ENCODE data around the gene SEPTIN6. TPM values are rescaled to one million over a fixed set of nuclear protein-coding genes. Genes with fewer than 3 reads are reported as not detected.
"Not testable (repeated sequence)": the region's sequence is repeated elsewhere in the genome, so short reads cannot be mapped to it uniquely, and the experiment has no call there.

The SEPTIN6 gene
- total RNA-seq, 1 donor from 2014 or later, result 29.1 TPM

DNA sequence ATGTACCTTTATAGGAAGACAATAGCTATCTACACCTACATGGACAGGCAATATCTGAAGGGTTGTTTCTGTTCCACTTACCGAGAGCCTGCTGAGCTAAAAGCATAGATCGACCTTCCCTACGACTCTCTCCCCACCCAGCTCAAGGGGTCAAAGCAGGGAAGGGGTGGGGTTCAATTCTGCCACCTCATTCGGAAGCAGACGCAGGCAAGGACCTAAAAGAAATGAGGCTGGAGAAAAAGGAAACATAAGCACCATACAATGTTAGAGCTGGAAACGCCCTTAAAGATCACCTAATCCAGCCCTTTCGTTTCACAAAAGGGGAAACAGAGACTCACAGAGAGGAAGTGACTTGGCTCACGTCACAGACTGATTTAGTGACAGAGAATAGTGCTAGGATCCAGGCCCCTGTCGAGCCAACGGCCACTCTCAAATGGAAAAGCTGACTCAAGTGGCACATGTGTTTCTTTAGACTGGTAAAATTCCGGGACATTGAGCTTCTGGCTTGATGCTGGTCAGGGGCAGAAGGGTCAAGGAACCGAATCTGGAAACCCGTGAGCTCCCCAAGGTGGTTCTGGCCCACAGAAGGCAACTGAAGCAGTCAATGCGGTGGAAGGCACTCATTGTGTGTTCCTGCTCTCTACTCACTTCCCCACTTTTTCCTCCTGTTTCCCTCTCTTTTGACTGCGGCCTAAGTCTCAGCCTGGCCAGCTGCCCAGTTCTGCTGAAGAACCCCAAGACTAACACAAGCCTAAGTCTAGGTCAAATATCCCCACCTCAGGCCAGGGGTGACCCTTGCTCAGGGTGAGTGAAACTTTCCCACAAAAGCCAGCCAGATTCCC, 7.5 kb downstream of the SEPTIN6 start:
- Mint-ChIP-seq H3K27me3 (ENCODE audit: low read depth) (no peaks in the 10 kb centered on the region), H3K9me3 (ENCODE audit: low read depth) (no peaks in the 10 kb centered on the region), H3K27ac (ENCODE audit: unreplicated experiment) (peak overlapping the region; percentile 90), H3K36me3 (ENCODE audit: low read depth) (no peaks in the 10 kb centered on the region), H3K4me3 (ENCODE audit: unreplicated experiment) (no peak overlapping the region), H3K4me1 (ENCODE audit: low read depth) (peaks cover 31% of the 10 kb centered on the region)
- no peak for DNase-seq (ENCODE audit: low spot score)
- TF ChIP-seq, protein P1, sequence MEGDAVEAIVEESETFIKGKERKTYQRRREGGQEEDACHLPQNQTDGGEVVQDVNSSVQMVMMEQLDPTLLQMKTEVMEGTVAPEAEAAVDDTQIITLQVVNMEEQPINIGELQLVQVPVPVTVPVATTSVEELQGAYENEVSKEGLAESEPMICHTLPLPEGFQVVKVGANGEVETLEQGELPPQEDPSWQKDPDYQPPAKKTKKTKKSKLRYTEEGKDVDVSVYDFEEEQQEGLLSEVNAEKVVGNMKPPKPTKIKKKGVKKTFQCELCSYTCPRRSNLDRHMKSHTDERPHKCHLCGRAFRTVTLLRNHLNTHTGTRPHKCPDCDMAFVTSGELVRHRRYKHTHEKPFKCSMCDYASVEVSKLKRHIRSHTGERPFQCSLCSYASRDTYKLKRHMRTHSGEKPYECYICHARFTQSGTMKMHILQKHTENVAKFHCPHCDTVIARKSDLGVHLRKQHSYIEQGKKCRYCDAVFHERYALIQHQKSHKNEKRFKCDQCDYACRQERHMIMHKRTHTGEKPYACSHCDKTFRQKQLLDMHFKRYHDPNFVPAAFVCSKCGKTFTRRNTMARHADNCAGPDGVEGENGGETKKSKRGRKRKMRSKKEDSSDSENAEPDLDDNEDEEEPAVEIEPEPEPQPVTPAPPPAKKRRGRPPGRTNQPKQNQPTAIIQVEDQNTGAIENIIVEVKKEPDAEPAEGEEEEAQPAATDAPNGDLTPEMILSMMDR (IDR thresholded peaks at IDR 0.05), result no peak

DNA sequence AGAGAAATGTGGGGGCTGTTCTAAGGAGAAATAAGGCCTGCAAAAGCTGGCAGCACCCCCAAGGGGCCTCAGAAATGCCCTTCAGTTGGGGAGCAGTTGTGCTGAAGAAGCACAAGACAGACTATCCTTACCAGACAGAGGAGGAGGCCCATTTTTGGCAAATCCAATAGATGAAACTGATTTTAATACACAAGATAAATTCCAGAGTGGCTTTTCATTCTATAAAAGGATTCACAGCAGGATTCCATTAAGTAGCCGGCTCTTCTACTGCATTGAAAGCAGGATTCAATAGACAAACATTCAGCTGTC, 8.1 kb downstream of the SEPTIN6 start:
- H3K9me3 Mint-ChIP-seq (ENCODE audit: low read depth), result no peaks in the 10 kb centered on the region
- peaks cover 31% of the 10 kb centered on the region for H3K4me1 Mint-ChIP-seq (ENCODE audit: low read depth)
- H3K36me3 Mint-ChIP-seq (ENCODE audit: low read depth), result no peaks in the 10 kb centered on the region
- TF ChIP-seq, protein P1 (IDR thresholded peaks at IDR 0.05), result no peak
- H3K4me3 Mint-ChIP-seq (ENCODE audit: unreplicated experiment), result no peak overlapping the region
- peak overlapping the region; percentile 90 for H3K27ac Mint-ChIP-seq (ENCODE audit: unreplicated experiment)
- no peak for DNase-seq (ENCODE audit: low spot score)
- no peaks in the 10 kb centered on the region for H3K27me3 Mint-ChIP-seq (ENCODE audit: low read depth)

DNA sequence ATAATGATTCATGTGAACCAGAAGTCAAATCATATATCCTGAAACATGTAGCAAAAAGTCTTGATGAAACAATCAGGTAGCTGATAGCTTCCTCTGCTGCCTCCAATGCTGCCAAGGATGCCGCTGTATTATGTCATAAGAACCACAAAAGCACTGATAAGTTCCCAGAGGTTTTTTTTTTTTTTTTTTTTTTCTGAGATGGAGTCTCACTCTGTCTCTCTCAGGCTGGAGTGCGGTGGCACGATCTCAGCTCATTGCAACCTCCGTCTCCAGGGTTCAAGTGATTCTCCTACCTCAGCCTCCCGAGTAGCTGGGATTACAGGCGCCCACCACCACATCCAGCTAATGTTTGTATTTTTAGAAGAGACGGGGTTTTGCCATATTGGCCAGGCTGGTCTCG, 8.7 kb downstream of the SEPTIN6 start:
- H3K27me3 Mint-ChIP-seq (ENCODE audit: low read depth); H3K9me3 Mint-ChIP-seq (ENCODE audit: low read depth); H3K36me3 Mint-ChIP-seq (ENCODE audit: low read depth); H3K4me3 Mint-ChIP-seq (ENCODE audit: unreplicated experiment); DNase-seq (ENCODE audit: low spot score); H3K27ac Mint-ChIP-seq (ENCODE audit: unreplicated experiment): not testable (repeated sequence)
- peaks cover 31% of the 10 kb centered on the region for H3K4me1 Mint-ChIP-seq (ENCODE audit: low read depth)

DNA sequence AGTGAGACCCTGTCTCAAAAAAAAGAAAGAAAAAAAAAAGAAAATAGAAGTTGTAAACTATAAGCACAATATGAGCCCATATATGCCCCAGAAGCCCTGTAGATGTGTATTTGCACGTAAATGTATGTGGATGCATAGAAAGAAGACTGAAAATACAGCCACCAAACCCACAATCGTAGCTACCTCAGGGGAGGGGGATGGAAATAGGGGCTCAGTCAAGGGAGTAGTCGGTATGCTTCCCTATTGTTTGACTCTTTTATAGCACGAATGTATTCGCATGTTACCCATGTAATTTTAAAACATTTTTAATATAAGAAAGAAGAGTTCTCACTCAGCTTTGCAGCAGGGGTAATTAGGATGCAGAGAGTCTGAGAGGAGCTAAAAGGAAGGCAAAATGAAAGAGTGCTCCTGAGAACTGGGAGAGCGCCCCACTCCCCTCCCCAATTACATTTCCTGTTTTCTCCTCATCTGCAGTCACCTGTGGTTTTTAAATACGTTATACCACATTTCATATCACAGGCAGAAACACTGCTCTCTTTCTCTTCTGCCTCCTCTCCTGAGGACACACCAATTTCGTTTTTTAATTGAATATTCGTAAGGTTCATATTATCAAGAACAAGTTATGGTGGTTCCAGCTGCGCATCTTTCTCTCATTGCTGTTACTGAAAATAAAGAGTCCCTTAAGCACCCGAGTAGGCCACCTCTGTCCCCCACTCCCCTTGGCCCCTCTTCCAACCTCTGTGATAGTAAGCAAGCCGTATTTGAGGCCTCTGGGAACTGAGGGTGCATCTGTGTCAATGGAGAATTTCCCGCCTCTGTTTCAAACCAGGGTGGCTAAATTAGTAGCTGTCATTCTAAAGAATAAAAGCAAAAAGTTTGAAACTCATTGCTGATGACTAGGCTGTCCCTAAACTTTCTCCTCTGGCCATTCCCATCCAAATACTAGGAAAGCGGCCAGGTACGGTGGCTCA, 10.7 kb downstream of the SEPTIN6 start:
- H3K27ac Mint-ChIP-seq (ENCODE audit: unreplicated experiment), result no peak overlapping the region
- peaks cover 26% of the 10 kb centered on the region for H3K4me1 Mint-ChIP-seq (ENCODE audit: low read depth)
- H3K36me3 Mint-ChIP-seq (ENCODE audit: low read depth), result no peaks in the 10 kb centered on the region
- H3K9me3 Mint-ChIP-seq (ENCODE audit: low read depth), result no peaks in the 10 kb centered on the region
- H3K4me3 Mint-ChIP-seq (ENCODE audit: unreplicated experiment), result no peak overlapping the region
- no peak for DNase-seq (ENCODE audit: low spot score)
- no peaks in the 10 kb centered on the region for H3K27me3 Mint-ChIP-seq (ENCODE audit: low read depth)
- TF ChIP-seq, protein P1 (IDR thresholded peaks at IDR 0.05), result no peak

DNA sequence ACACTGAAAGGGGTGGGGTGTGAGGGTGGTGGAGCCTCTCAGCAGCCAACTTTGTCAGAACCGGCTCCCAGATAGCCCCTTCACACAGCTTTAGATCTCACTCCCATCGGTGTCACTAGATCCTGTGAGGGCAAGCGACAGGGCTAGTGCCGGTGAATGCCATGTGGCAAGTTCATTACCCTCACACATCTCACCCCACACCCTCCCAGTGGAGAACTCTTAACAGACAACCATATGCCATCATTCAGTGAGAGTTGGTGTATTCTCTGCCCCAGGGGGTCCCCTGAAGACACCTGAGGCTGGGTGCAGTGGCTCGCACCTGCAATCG, 15.3 kb downstream of the SEPTIN6 start:
- H3K27me3 Mint-ChIP-seq (ENCODE audit: low read depth), result no peaks in the 10 kb centered on the region
- no peak for DNase-seq (ENCODE audit: low spot score)
- H3K4me1 Mint-ChIP-seq (ENCODE audit: low read depth), result peaks cover 8% of the 10 kb centered on the region
- no peak overlapping the region for H3K4me3 Mint-ChIP-seq (ENCODE audit: unreplicated experiment)
- TF ChIP-seq, protein P1 (IDR thresholded peaks at IDR 0.05), result no peak
- H3K27ac Mint-ChIP-seq (ENCODE audit: unreplicated experiment), result no peak overlapping the region
- H3K9me3 Mint-ChIP-seq (ENCODE audit: low read depth), result no peaks in the 10 kb centered on the region
- no peaks in the 10 kb centered on the region for H3K36me3 Mint-ChIP-seq (ENCODE audit: low read depth)
